Mesodermal cell (in vitro differentiated cells): ENCODE data around the gene TEAD4.

Source experiments
- H3K27ac ChIP-seq: 2 replicates; pipeline ENCODE4 v1.7.0; 2013; ENCODE audit warnings: mild to moderate bottlenecking, low read depth, low read length, moderate library complexity; ENCODE audit not compliant: severe bottlenecking
- H3K36me3 ChIP-seq: 2 replicates; pipeline ENCODE4 v1.7.1; 2013; ENCODE audit warnings: mild to moderate bottlenecking, low read length, moderate library complexity; ENCODE audit not compliant: control insufficient read depth, insufficient read depth
- H3K4me1 ChIP-seq: one replicate; pipeline ENCODE4 v1.7.1; 2013; ENCODE audit warnings: mild to moderate bottlenecking, low read length; ENCODE audit not compliant: insufficient read depth, control insufficient read depth, poor library complexity, severe bottlenecking
- H3K4me3 ChIP-seq: 2 replicates; pipeline ENCODE4 v1.7.0; 2013; ENCODE audit warnings: low read length, control low read depth, mild to moderate bottlenecking; ENCODE audit not compliant: insufficient read depth, poor library complexity, severe bottlenecking; ENCODE audit errors: extremely low read depth
- H3K9me3 ChIP-seq: 2 replicates; pipeline ENCODE4 v1.7.1; 2013; ENCODE audit warnings: mild to moderate bottlenecking, low read length, moderate library complexity; ENCODE audit not compliant: control insufficient read depth
- WGBS, 2 experiments: methylation state at CpG; one replicate each; pipeline ENCODE4 v1.1.5; 2013; ENCODE audit warnings: missing lambda C conversion rate in 2 of 2; ENCODE audit not compliant: insufficient coverage in 2 of 2; 5-methylcytosine and 5-hydroxymethylcytosine counted together

The TEAD4 gene

DNA sequence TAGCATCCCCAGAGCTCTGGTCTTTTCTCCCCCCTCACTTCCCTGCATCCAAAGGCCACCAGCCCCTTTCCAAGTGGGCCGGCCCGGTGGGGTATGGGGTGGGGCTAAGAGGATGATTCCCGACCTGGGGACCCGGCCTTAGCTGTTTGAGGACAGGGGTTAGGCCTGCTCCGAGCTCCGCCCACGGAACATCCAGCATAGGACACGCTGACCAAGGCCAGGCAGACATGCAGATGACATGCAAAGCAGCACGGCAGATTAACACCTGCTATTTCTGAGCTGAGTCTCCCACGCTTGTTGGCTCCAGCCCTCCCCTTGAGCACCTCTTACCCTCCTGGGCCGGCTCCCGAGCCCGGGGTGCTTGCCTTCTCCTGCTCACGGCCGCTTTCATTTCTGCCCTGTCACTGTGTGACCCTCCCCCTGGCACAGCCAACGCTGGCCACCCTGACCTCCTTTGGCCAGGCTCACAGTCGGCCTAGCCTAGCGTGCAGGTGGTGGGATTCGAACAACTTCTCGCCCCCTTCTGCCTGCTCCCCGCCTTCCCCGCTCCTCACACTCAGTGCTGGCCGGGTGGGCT is 40.2 kb downstream of the TEAD4 start:
- WGBS, 2 experiments = 82% methylated on average over 21 to 22 of the region's 23 CpGs

DNA sequence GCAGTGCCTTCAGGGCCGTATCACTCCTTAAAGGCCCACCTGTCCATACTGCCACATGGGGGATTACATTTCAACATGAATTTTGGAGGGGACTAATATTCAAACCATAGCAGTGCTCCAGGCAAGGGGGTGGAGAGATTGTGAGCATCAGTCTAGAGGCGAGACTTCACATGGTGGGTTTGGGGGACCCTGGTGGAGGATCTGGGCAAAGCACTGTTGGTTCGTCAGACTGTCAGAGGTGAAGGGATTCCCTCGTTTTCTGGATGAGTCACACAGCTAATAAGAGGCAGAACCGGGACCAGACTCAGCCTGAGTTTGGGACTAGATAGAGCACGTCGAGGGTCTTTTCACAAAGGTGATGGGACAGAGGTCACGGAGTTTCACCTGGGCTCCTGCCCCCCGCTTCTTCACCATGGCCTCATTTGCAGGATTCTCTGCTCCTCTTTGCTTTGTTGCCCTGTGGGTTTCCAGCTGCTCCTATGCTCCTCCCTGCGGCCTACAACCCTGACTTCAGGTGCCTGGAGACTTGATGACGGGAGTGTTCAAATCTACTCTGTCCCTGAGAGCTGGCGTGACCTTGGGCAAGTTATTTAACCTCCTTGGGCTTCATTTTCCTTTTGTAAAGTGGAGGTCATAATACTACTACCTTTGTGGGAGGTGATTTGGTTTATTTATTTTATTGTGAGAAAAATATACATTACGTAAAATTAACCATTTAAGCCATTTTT is 41.5 kb downstream of the TEAD4 start:
- Histone ChIP-seq H3K36me3 (peaks cover 64% of the 10 kb centered on the region), H3K27ac (no peak overlapping the region), H3K4me3 (no peak overlapping the region), H3K9me3 (no peaks in the 10 kb centered on the region), H3K4me1 (peaks cover 17% of the 10 kb centered on the region)
- WGBS, 2 experiments = 75 to 82% methylated on average over 12 of the region's 13 CpGs

More for the DNA sequence above, 40.2 kb downstream of the TEAD4 start:
- H3K4me1 ChIP-seq = peaks cover 13% of the 10 kb centered on the region
- H3K27ac ChIP-seq = no peak overlapping the region
- no peaks in the 10 kb centered on the region for H3K9me3 ChIP-seq
- H3K36me3 ChIP-seq = peaks cover 68% of the 10 kb centered on the region
- no peak overlapping the region for H3K4me3 ChIP-seq

DNA sequence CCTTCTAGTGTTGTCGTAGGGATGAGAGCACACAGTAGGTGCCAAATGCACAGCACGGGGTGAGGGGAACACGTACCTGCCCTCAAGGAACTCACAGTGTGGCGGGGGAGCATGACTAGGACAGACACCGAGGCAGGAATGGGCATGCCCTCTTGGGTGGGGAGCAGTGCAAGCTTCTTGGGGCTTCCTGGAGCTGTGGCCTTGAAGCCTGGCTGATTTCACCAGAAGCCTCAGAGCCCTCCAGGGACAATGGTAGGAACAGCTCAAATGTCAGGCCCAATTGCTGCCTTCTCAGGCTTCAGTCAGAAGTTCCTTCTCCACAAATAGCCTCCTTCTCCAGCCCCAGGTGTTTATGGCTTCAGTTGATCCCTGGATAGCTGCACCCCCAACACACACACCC is 43.4 kb downstream of the TEAD4 start:
- Histone ChIP-seq H3K4me3 (no peak overlapping the region), H3K36me3 (peaks cover 63% of the 10 kb centered on the region), H3K4me1 (peaks cover 17% of the 10 kb centered on the region), H3K27ac (no peak overlapping the region), H3K9me3 (no peaks in the 10 kb centered on the region)
- 91 to 96% methylated on average over 3 to 4 of the region's 5 CpGs for WGBS, 2 experiments

DNA sequence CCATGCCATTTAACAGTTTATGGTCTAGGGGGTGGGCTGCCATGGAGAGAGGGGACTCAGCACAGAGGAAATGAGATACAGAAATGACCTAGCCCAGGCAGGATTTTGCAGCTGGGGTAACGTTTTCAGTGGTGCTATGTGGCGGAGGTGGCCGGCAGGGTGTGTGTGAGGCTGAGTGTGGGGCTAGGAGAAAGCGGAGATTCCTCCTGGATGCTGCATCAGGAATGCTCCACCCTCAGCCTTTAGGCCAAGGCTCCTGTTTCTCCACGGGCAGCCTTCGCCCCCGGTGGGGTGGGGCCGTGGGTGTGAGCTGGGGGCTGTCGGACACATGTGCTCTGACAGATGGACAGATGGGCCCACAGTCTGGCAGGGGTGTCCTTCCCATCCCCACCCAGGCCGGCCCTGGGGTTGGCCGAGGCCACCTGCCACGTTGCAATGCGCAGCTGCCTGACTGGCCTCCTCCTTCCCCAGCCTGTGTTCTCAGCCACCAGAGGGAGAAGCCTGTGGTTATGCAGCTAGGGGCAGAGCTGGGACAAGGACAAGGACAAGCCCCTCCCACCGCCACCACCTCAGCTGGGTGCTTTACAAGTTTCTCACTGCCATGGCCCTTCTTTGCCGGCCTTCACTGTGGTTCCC is 44.3 kb downstream of the TEAD4 start:
- Histone ChIP-seq H3K27ac (no peak overlapping the region), H3K36me3 (peaks cover 59% of the 10 kb centered on the region), H3K4me3 (no peak overlapping the region), H3K9me3 (no peaks in the 10 kb centered on the region), H3K4me1 (peaks cover 14% of the 10 kb centered on the region)
- WGBS, 2 experiments = 81 to 86% methylated on average over 9 to 12 of the region's 15 CpGs

DNA sequence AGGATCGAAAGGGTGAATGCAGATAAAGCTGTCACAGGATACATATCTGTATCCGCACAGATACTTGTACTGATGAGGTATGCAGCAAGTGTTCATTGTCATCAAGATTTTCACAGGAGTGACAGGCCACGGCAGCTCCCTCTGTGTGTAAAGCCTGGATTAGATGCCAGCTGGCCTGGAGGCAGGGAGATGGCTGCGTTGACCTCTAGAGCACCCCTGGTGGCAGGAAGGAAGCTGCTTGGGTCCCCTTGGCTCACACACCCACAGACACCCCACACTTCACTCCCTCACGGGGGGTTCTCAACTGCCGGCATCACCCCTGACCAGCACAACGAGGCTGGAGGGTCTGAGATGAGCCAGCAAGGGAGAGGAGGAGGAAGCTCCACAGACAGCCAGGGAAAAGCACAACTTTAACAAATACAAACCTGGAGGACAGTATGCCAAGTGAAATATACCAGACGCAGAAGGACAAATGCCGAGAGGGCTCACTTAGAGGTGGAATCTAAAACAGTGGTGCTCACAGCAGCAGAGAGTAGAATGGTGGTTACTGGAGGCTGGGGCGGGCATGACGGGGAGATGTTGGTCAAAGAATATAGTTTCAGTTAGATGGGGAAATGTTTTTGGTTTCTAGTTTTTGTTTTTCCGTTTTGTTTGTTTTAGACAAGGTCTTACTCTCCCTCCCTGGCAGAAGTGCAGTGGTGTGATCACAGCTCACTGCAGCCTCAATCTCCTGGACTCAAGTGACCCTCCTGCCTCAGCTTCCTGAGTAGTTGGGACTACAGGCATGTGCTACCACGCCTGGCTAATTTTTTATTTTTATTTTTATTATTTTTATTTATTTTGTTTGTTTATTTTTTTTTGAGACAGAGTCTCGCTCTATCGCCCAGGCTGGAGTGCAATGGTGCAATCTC is 45.7 kb downstream of the TEAD4 start:
- WGBS, 2 experiments = 93 to 97% methylated on average over 6 to 9 of the region's 15 CpGs
- Histone ChIP-seq H3K36me3 (peaks cover 51% of the 10 kb centered on the region), H3K4me3 (no peak overlapping the region), H3K27ac (peak overlapping the region; percentile 10), H3K9me3 (no peaks in the 10 kb centered on the region), H3K4me1 (peaks cover 9% of the 10 kb centered on the region)

DNA sequence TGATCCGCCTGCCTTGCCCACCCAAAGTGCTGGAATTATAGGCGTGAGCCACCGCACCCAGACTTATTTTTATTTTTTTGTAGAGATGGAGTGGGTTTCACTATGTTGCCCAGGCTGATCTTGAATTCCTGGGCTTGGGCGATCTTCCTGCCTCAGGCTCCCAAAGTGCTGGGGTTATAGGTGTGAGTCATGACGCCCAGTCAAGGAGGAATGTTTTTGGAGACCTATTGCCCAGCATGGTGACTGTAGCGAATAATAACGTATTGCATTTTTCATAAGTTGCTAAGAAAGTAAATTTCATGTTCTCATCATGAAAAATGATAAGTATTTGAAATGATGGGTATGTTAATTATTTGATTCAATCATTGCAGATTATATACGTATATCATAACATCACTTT is 46.5 kb downstream of the TEAD4 start:
- Histone ChIP-seq H3K27ac (no peak overlapping the region), H3K4me1 (peaks cover 9% of the 10 kb centered on the region), H3K36me3 (peaks cover 46% of the 10 kb centered on the region), H3K4me3 (no peak overlapping the region), H3K9me3 (no peaks in the 10 kb centered on the region)
- 90 to 100% methylated on average over 2 to 7 of the region's 8 CpGs for WGBS, 2 experiments

DNA sequence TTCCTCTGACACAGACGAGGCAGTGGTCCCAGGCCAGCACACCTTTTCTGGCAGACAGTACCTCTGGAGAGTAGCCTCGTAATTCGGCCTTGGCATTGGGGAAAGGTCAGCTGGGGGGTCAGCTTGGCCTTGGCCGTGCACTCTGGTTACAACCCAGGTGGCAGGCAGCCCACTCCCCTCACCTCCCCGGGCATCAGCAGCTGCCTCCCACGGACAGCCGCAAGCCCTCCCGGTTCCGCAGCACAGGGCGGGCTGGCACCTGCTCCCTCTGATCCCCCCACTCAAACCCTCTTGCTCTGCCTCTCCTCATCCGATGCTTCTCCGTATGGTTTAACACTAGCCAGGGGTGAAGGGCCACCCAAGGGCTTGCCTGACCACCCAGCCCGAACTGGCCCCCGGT is 50.6 kb downstream of the TEAD4 start:
- 92 to 97% methylated on average over 12 to 14 of the region's 14 CpGs for WGBS, 2 experiments
- Histone ChIP-seq H3K4me3 (no peak overlapping the region), H3K36me3 (peaks cover 55% of the 10 kb centered on the region), H3K27ac (no peak overlapping the region), H3K9me3 (no peaks in the 10 kb centered on the region), H3K4me1 (peaks cover 8% of the 10 kb centered on the region)

DNA sequence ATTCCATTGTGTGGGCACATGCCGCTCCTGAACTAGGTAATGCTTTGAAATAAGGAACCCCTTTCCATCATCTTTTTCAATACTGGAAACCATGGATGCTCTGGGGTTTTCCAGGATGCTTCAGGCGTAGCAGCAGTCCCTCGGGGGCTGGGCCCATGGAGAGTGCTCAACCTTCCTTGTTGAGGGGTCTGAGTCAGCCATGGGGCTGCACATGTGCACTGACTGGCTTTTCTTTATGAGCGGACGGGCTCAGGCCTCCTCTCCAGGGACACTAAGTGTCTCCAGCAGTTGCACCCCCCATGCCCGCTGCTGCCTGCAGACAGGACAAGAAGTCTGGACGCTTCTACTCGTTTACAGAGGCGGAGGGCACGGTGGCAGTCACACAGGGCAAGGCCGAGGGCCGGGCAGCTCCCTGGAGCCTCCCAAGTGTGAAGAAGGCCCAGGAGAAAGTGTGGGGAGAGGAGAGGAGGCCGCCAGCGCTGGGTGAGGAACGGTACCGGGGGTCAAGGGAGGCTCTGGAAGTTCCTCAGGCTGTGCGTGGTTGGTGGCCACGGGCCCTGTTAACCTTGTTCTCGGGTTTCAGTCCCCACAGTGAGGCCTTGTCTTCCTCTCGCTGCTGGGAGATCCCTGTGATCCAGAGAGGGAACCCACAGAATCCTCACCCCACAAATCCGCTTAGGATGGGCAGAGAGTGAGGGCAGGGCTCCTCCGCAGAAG is 51.2 kb downstream of the TEAD4 start:
- H3K4me1 ChIP-seq = peaks cover 8% of the 10 kb centered on the region
- no peak overlapping the region for H3K4me3 ChIP-seq
- WGBS, 2 experiments = 92 to 96% methylated on average over 20 of the region's 22 CpGs
- H3K9me3 ChIP-seq = no peaks in the 10 kb centered on the region
- peaks cover 52% of the 10 kb centered on the region for H3K36me3 ChIP-seq
- H3K27ac ChIP-seq = no peak overlapping the region

DNA sequence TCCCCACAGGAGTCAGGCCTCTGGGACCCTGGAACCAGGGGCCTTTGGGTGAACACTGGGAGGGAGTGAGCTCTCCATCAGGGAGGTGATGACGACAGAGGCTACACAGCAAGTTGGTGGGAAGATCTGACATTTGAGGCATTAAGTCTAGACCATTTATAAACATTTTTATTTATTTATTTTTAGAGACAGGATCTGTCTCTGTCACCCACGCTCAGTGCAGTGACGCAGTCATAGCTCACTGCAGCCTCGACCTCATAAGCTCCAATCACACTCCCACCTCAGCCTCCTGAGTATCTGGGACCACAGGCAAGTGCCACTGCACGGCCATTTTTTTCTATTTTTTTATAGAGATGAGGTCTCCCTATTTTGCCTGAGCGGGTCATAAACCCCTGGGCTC is 53.6 kb downstream of the TEAD4 start:
- H3K36me3 ChIP-seq = peaks cover 52% of the 10 kb centered on the region
- H3K4me3 ChIP-seq = no peak overlapping the region
- no peaks in the 10 kb centered on the region for H3K9me3 ChIP-seq
- WGBS, 2 experiments = 87 to 96% methylated on average over 4 to 5 of the region's 6 CpGs
- H3K4me1 ChIP-seq = peaks cover 8% of the 10 kb centered on the region
- no peak overlapping the region for H3K27ac ChIP-seq

DNA sequence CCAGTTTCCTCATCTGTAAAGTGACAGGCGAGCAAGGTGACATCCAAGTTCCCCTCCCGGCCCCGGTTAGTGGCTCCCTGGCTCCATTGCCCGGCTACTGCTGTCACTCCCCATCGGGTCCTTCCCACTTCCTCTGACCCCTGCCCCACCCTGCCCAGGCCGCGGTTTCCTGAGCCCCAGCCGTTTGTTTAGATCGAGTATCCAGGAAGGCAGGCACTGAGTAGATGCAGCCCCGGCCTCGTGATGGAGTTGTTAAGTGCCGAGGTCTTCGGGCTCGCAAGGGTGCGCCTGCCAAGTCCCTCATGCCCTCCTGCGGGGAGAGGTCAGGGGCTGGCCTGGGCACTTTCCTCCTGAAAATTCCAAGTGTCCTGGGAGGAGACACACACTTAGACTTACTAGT is 55.4 kb downstream of the TEAD4 start:
- H3K4me3 ChIP-seq = no peak overlapping the region
- 88 to 95% methylated on average over 11 to 13 of the region's 16 CpGs for WGBS, 2 experiments

More for the DNA sequence above, 55.4 kb downstream of the TEAD4 start:
- Histone ChIP-seq H3K27ac (no peak overlapping the region), H3K4me1 (peaks cover 8% of the 10 kb centered on the region), H3K9me3 (no peaks in the 10 kb centered on the region), H3K36me3 (peaks cover 66% of the 10 kb centered on the region)
